HG02852 (cell line): Measurements from ENCODE around the gene TMEM87A.

Source experiments
- ATAC-seq: cut with Tn5 transposase; IDR thresholded peaks from one replicate; pipeline ENCODE4 v1.9.1; 2021; ENCODE audit warnings: mild to moderate bottlenecking, moderate library complexity; ENCODE audit not compliant: unreplicated experiment

Gene TMEM87A

DNA sequence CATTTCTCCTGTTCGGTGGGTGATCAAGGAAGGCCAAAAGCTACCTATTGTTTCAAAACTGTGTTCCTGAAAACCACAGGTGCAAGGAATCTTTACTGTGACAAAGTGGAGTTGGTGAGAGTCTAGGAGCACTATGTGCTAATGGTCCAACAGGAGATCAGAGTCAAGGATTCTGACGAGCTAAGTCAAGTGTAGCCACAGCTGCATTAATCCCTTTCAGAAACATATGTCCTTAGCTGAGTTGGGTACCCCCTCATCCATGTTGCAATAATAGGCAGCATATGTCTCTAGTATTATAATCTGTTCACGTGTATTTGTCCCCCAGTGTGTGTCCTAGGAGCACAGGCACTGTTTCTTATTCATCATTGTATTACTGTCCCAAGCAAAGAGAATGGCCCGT lies 66.8 kb downstream of the TMEM87A start:
- ATAC-seq, result no peak

DNA sequence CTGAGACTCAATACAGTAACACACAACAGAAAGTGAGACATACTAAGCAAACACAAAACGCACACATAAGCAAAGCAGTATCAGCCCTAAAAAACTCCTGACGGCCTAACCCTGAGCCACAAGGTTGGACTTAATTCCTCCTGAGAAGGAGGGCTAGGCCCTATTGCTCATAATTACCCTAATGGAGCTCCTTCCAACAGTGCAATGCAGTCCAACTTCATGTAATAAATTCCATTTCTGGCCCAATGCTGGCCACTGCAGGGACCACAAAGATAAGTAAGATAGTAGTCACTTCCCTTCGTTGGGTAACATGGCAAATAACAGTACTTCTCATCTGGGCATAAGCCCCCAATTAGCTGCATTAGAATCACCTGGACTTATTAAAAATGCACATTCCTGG lies 69.3 kb downstream of the TMEM87A start:
- ATAC-seq, result no peak

DNA sequence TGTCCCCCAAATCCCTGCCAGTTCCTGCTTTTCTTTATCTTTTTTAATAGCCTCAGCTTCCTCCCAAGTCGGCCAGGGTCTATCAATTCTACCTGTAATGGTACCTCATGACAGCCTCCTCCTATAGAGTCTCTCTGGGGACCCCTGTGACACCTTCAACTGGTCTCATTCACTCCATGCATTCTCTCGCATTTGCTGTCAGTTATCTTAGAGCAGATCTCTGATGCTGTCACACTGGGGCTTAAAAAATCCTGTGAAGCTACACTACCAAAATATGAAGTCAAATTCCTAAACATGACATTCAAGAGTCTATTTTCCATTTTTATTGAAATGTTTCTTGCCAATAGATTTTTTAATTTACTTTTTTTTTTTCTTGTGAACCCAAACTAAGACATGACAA lies 70.6 kb downstream of the TMEM87A start:
- ATAC-seq, result no peak

DNA sequence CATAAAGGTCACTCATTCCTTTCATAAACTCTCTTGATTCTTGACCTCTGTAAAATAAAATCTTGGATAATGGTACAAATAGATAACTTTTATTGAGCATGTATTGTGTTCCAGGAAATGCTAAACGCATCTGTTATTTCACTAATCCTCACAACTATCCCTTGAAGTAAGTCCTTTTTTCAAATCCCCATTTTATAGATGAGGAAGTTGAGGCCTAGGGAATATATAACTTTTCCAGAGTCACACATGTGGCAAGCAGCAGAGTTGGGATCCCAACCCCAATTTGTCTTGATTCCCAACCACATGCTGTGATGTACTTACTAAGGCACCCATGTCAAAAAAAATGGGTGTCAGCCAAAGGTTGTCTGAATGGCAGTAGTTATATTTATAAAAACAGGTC lies 71.4 kb downstream of the TMEM87A start:
- no peak for ATAC-seq

DNA sequence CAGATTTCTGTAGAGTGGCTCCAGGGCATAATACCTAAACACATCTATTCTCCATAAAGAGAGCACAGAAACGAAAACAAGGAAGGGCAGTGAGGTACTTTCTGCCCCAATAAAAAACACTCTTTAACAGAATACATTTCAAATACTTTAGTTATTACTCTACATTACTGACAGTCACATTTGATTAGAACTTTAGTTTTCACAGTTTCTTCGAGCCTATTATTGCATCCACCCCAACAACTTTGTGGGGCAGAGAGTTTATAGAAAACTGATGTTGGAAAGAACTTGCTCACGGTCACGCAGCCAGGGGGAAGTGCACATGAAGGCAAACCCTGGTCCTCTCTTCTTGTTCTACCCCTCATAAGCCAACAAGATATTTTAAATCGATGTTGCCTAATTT lies 74.1 kb downstream of the TMEM87A start:
- ATAC-seq, result no peak

DNA sequence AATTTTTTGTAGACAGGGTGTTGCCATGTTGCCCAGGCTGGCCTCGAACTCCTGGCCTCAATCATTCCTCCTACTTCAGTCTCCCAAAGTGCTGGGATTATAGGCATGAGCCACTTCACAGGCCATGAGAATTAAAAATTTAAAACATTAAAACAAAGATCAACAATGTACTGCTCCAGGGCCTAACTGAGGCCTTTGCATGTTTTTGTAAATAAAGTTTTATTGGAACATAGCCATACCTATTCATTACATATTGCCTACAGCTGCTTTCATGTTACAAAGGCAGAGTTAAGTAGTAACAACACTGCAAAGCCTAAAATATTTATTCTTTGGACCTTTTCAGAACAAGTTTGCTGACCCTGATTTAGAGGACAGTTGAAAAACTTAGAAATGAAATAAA lies 74.7 kb downstream of the TMEM87A start:
- ATAC-seq, result no peak

DNA sequence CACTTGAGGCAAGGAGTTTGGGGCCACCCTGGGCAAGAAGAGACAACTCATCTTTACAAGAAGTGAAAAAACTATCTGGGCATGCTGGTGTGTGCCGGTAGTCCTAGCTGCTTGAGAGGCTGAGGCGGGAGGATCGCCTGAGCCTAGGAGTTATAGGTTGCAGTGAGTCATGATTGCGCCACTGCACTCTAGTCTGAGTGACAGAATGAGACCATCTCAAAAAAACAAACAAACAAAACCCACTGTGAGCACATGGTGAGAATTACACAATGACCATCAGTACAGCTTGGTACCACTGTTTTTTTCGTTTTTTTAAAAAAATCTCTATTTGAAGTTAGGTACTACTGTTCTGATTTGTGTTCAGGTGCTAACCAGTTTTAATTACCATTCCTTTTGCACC lies 78.7 kb downstream of the TMEM87A start:
- ATAC-seq, result no peak

DNA sequence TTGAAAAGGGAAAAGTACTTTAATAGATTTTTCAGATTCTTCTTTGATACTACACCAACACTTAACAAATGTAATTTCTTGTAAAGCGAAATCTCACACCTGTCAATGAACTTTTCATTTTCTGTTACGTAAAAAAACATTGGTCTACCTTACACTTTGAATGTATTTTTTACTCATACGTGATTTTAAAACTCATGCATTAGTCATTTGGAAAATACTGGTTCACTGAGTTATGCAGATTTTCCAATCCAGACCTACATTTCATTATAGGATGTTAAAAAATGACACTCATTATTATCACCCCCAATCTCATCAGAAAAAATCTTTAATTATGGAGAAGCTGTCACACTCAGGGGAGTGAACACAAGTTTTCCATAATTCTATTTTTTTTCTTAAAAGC lies 79.8 kb downstream of the TMEM87A start:
- no peak for ATAC-seq

DNA sequence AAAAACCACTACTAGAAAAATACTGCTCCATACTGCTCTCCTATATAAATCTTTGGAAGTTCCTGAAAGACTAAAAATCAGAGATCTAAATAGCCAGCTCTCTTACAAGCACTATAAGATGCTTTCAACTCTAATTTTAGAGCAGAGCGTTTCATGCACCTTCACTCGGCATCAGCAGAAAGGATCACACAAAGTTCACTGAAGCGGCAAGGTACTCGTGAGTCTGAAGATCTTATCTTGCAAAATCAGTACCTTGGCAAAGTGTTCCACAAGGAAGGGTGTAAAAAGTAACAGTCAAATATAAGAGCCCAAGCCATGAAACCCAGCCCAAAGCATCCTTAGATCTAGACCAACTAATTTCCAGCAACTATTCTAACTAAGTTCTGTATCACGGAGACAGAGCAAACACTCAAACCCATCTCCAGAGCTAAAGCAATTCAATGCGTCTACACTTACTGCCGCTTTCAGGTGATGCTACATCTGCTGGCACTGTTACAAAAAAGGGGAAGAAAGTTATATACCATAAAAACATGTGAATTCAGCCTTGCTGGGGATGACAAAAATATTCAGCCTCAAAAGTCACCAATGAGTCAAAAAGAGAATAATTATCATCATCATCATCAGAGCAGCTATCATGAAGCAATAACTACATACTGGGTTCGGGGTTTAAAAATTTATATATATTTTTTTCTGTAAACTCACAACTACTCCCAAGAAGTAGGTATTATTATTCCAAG lies 81.5 kb downstream of the TMEM87A start:
- no peak for ATAC-seq

DNA sequence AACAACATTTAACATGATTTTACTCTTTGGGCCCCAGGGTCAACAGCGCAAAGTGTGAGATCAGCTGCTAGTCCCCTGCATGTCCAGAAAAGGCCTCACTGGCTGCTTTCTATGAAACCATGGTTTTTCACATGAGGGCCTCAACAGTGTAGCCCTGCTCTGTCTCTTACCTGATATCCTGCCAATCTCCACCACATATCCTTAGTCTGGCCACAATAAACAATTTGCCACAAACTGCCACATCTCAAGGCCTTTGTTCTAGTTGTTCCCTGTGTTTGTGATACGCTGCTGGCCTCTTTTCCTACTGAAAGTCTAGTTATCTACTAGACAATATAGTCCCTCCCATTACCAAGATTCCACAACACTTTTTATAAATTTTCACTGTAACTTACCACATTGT lies 82.9 kb downstream of the TMEM87A start:
- no peak for ATAC-seq

DNA sequence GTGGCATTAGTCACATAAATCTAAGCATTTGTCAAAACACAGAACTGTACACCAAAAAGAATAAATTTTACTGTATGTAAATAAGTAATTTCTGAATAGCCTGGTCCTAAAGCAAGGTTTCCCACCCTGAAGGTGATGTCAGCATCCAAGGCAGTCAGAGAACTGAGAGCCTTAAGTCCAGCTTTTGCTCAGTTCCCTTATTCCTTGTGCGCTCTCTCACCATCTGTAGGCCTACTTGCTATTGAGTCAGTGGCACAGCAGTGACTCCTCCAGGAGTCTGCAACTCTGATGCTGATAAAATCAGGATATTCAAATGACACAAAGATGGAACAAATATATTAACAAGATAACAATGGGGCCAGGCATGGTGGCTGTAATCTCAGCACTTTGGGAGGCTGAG lies 87.4 kb downstream of the TMEM87A start:
- no peak for ATAC-seq

DNA sequence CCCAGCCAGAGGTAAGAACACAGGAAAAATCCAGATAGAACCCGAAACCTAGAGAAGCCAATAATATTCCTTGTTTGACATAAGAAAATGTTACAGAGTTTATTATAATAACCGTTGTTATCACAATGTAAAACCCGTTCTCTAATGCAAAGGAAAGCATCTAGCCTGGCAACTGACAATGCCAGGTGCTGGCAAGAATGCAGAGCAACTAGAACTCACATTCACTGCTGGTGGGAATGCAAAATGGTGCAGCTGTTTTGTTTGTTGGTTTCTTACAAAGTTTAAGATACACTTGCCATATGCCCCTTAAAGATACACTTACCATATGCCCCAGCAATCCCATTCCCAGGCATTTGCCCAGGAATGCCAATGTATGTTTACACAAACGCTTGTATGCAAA lies 88.5 kb downstream of the TMEM87A start:
- no peak for ATAC-seq

DNA sequence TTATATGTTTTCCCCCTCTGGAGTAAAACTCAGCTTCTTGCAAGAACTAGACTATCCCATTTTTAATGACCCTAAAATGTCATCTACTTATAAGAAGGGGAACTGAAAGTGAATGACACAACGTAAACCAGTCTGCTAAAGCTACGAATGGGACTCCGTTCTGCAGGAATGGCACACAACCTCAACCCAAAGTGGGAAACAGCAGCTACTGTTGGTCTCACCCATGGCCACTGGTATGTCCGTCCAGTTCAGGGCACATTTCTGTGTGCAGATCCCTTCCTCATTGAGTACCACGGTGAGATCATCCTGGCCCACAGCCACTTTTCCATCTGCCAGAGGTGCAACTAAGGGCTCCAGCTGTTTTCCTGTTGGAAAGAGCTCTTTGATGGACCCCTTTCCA lies 88.9 kb downstream of the TMEM87A start:
- ATAC-seq, result no peak

DNA sequence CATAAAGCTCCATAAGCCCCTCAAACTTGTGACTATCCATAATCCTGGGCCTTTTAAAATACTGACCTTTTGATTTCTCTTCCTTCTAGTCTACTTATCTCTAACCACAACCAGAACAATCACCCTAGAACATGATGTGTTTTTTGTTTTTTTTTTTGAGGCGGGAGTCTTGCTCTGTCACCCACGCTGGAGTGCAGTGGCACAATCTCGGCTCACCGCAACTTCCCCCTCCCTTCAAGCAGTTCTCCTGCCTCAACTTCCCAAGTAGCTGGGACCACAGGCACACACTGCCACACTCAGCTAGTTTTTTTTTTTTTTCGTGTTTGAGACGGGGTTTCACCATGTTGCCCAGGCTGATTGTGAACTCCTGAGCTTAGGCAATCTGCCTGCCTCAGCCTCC lies 90.3 kb downstream of the TMEM87A start:
- no peak for ATAC-seq

DNA sequence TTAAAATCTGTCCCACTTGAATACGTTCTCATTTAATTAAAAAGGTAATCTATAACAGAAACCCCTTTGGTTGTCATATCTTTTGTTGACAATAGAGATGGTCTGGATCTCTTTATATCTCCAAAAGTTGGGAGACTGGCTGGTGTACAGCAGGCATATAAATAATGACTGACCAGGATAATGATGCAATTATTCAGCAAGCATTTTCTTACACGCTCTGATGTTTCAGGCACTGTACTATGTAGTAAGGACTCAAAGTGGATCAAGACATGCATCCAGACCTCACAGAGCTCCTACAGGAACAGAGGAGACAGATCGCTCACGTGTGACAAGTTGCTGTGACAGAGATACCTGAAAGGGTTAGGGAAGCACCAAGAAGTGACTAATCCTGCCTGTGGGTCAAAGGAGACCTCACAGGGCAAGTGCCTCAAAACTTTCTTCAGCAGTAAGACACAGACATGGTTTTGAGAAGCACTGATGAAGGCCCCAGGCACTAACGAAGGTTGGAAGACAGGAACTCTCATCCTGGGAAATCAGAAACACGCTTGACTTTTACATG lies 90.8 kb downstream of the TMEM87A start:
- no peak for ATAC-seq

DNA sequence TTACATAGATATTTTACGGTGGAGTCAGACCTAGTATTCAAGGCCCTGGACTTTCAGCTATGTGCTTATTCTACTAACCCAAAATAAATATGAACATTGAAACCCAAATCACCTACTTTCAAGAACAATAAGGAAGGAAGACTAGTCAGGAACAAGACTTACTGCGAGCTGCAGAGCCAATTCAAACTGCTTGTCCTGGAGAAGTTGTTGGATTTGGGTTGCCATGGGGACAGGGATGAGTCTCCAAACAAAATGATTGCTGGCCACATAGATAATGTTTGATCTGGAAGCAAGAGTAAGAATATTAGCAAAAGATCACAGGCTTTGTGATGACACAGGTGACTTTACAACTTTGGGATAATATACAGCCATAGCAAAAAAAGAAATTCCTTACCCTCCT lies 95.2 kb downstream of the TMEM87A start:
- ATAC-seq, result no peak

DNA sequence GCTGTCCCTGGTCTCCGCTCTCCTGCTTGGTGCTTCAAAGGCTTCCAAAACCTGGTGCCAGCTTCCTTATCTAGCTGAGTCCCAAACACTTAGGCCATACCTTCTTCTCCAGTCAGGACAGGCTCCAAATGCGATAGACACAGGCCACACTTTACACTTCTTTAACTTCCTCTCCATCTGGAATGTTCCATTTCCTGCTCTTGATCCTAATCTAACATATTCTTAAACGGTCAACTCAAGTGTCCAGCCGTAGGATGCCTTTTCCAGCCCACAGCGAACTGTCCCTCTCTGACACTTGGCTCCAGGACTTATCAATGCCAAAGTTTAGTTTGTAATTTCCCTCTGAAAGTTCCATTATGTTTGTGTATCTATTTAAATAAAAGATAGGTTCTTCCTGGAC lies 97.6 kb downstream of the TMEM87A start:
- ATAC-seq, result no peak

DNA sequence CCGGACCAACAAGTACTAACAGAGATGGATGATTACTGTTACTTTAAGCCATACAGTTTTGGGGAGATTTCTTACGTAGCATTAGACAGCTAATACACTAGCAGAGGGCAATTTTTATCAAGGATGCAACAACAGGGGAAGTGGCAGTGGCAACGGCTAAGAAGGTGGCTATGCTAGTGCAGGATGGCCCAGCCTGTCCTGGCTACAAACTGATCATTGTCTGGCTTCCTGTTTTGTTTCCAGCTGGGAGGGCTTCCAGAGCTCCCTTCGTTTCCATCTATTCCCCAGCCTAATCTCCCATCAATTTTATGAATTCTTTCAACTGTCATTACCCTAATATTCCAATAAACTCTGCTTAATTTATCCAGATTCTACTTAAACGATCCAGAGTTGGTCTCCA lies 100.8 kb downstream of the TMEM87A start:
- ATAC-seq, result no peak

DNA sequence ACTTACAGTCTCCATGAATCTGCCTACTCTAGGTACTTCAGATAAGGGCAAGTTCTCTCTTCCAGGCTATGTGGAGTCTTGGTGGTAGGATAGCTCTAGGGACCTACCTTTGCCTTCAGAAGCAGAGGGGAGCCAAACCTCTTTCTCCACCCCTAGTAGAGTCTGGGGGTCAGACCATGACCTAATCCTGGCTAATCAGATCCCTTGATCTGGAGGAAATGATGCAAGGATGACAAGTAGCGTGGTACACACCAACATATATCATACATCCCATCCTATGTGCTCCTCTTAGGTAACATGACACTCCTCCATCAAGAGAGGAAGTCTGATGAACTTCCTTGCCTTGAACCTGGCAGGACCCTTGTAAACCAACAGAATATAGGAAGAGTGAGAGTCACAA lies 101.4 kb downstream of the TMEM87A start:
- no peak for ATAC-seq

DNA sequence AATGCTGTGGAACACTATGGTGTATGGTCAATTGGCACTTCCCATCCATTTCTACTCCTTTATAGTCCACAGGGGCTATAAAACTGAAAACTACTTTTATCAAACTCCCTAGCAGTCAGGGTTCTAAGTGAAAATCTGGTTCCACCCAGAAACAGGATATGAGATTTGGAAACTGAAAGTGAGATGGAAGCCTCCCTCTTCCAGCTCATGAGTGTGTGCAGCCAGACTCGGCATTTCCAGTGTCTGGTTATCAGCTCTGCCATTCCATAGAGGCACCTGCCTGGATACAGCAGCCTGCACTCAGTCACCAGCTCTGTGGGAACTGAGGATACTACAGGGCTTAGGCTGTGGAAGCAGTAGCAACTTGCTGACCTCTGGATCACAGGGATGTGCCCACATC lies 102.1 kb downstream of the TMEM87A start:
- ATAC-seq, result no peak

DNA sequence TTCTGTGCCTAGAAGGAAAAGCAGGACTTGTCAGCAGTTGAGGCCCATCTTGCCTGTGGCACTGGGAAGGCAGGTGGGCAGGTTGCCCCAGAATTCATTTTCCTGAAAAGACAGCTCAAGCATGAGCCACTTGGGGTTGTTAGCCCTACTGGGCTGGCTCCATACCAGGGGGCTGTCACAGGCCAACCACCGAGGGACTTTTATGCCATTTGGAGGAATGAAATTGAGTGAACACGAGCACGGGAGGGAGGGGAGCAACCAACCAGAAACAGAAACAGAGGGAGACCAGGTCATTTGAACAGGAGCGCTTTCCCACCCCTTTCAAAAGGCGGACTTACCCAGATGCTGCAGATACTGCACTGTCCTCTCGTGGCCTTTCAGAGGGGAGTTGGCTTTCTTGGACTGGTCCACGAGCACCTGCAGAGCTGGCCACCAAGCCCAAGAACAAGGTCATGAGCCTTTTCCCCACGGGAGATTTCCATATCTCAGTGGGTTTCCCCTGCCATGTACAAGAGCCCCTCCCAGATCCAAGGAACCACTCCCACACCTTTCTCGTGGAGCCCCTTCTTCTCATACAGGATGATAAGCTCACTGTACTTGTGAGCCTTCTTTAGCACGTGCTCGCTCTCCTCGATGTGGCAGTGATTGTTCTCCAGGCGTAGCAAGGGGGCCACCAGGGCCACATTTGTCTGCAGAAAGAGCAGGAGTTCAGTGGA lies 106.8 kb downstream of the TMEM87A start:
- no peak for ATAC-seq

DNA sequence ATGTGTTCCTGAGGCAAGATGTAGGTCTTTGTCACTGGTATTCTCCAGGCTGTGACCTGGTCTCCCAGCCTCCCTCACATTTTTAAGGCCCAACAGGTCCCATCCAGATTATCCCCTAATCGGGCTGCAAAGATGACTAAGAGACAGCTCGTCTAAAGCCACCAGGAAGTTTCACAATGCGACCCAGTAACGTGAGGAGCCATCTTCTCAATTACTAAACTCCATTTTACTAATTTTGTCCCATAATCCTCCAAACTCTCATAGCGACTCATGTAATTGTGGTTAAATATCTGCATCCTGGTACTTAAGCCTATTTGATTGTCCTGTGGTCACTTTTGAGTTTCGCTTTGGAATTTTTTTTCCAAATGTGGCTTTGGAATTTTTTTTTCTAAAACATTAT lies 108.1 kb downstream of the TMEM87A start:
- no peak for ATAC-seq
